ENCODE results near the gene PALD1. TPM values are rescaled to one million over a fixed set of nuclear protein-coding genes. Genes with fewer than 3 reads are reported as not detected.
A peak's percentile ranks its signal among the peaks of the same experiment; 100 is the strongest.

The PALD1 gene
- total RNA-seq, 3 donors from 2014 or later (not counting 1 experiment from before 2014, with no cell fraction given), result 0.21 TPM; not detected in 2

GRCh38 chr10:70564901-70565351, 86.4 kb downstream of the PALD1 start:
- no peak overlapping the region for H3K27ac ChIP-seq (ENCODE audit: low read length)
- TF ChIP-seq, protein P1, sequence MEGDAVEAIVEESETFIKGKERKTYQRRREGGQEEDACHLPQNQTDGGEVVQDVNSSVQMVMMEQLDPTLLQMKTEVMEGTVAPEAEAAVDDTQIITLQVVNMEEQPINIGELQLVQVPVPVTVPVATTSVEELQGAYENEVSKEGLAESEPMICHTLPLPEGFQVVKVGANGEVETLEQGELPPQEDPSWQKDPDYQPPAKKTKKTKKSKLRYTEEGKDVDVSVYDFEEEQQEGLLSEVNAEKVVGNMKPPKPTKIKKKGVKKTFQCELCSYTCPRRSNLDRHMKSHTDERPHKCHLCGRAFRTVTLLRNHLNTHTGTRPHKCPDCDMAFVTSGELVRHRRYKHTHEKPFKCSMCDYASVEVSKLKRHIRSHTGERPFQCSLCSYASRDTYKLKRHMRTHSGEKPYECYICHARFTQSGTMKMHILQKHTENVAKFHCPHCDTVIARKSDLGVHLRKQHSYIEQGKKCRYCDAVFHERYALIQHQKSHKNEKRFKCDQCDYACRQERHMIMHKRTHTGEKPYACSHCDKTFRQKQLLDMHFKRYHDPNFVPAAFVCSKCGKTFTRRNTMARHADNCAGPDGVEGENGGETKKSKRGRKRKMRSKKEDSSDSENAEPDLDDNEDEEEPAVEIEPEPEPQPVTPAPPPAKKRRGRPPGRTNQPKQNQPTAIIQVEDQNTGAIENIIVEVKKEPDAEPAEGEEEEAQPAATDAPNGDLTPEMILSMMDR (IDR thresholded peaks at IDR 0.05), result no peak
- H3K9me3 ChIP-seq (ENCODE audit: control insufficient read depth, insufficient read depth, low read length), result no peaks in the 10 kb centered on the region

GRCh38 chr10:70565556-70566514, 87.3 kb downstream of the PALD1 start:
- intact Hi-C loops (cut with micrococcal nuclease), result no loop called here
- Mint-ChIP-seq H3K36me3 (no peaks in the 10 kb centered on the region), H3K4me1 (peaks cover 33 to 54% of the 10 kb centered on the region in 2 donors), H3K27me3 (ENCODE audit: low read depth in 2 of 2) (no peaks in the 10 kb centered on the region), H3K27ac (peak overlapping the region in 1 of 2 donors; percentile 62), H3K4me3 (no peak overlapping the region), H3K9me3 (no peaks in the 10 kb centered on the region)
- ATAC-seq, result no peak
- peaks cover 62% of the 10 kb centered on the region for H3K4me1 ChIP-seq (ENCODE audit: control insufficient read depth, insufficient read depth, low read length)
- no peak overlapping the region for H3K27ac ChIP-seq (ENCODE audit: low read length)
- no peak overlapping the region for H3K4me3 ChIP-seq (ENCODE audit: low read length)
- TF ChIP-seq, protein P1 (IDR thresholded peaks at IDR 0.05), result no peak
- no peak for DNase-seq
- WGBS (ENCODE audit: insufficient coverage), result 79% methylated on average over 17 of the region's 18 CpGs
- no peaks in the 10 kb centered on the region for H3K36me3 ChIP-seq (ENCODE audit: control insufficient read depth, insufficient read depth, low read length)
- H3K9me3 ChIP-seq (ENCODE audit: control insufficient read depth, insufficient read depth, low read length), result no peaks in the 10 kb centered on the region
- H3K27me3 ChIP-seq (ENCODE audit: control insufficient read depth, insufficient read depth, low read length), result no peaks in the 10 kb centered on the region

More at GRCh38 chr10:70564901-70565351, 86.4 kb downstream of the PALD1 start:
- H3K27ac Mint-ChIP-seq, result peak overlapping the region in 1 of 2 donors; percentile 62
- ATAC-seq (peak; percentile 69 to 85 (median 84)), DNase-seq (peak in 1 of 2 donors; percentile 48)
- H3K36me3 ChIP-seq (ENCODE audit: control insufficient read depth, insufficient read depth, low read length), result no peaks in the 10 kb centered on the region
- H3K36me3 Mint-ChIP-seq, result no peaks in the 10 kb centered on the region
- no peaks in the 10 kb centered on the region for H3K27me3 ChIP-seq (ENCODE audit: control insufficient read depth, insufficient read depth, low read length)
- 60% methylated on average over 6 of the region's 6 CpGs for WGBS (ENCODE audit: insufficient coverage)
- H3K4me3 Mint-ChIP-seq, result no peak overlapping the region
- no peaks in the 10 kb centered on the region for H3K9me3 Mint-ChIP-seq
- intact Hi-C loops (cut with micrococcal nuclease), result no loop called here
- peaks cover 31 to 57% of the 10 kb centered on the region in 2 donors for H3K4me1 Mint-ChIP-seq
- peaks cover 66% of the 10 kb centered on the region for H3K4me1 ChIP-seq (ENCODE audit: control insufficient read depth, insufficient read depth, low read length)
- H3K4me3 ChIP-seq (ENCODE audit: low read length), result no peak overlapping the region
- H3K27me3 Mint-ChIP-seq (ENCODE audit: low read depth in 2 of 2), result no peaks in the 10 kb centered on the region

DNA sequence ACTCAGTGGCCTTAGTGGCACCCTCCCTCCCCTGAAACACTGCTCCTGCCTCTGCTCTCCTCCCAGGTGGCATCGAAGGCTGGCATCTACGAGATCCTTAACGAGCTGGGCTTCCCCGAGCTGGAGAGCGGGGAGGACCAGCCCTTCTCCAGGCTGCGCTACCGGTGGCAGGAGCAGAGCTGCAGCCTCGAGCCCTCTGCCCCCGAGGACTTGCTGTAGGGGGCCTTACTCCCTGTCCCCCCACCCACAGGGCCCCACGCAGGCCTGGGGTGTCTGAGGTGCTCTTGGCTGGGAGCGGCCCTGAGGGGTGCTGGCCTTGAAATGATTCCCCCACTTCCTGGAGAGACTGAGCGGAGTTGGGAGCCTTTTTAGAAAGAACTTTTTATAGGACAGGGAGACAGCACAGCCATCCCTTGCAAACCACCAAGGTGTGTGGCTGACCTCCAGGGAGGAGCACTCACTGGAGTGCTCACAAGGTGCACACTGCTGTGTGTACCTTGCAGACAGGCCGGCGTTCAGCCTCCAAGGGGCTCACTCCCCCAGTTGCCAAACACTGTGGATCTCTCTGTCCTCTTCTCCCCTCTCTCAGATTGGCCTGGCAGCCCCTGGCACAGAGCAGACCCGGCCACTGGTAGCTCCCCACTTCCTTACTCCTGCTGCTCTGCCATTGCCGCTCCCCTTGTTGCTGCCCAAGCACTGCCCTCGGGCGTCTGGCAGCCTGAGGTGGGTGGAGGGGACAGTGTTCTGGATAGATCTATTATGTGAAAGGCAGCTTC, 88.1 kb downstream of the PALD1 start:
- Mint-ChIP-seq H3K27me3 (ENCODE audit: low read depth in 2 of 2) (no peaks in the 10 kb centered on the region), H3K9me3 (no peaks in the 10 kb centered on the region), H3K4me1 (peaks cover 32 to 52% of the 10 kb centered on the region in 2 donors), H3K4me3 (no peak overlapping the region), H3K36me3 (no peaks in the 10 kb centered on the region), H3K27ac (no peak overlapping the region)
- TF ChIP-seq, protein P1 (IDR thresholded peaks at IDR 0.05), result no peak
- ATAC-seq (no peak), DNase-seq (no peak)
- no peaks in the 10 kb centered on the region for H3K9me3 ChIP-seq (ENCODE audit: control insufficient read depth, insufficient read depth, low read length)
- no peaks in the 10 kb centered on the region for H3K27me3 ChIP-seq (ENCODE audit: control insufficient read depth, insufficient read depth, low read length)
- H3K4me3 ChIP-seq (ENCODE audit: low read length), result no peak overlapping the region
- 81% methylated on average over 18 of the region's 18 CpGs for WGBS (ENCODE audit: insufficient coverage)
- no peak overlapping the region for H3K27ac ChIP-seq (ENCODE audit: low read length)
- peaks cover 67% of the 10 kb centered on the region for H3K4me1 ChIP-seq (ENCODE audit: control insufficient read depth, insufficient read depth, low read length)
- no peaks in the 10 kb centered on the region for H3K36me3 ChIP-seq (ENCODE audit: control insufficient read depth, insufficient read depth, low read length)
- intact Hi-C loops (cut with micrococcal nuclease), result no loop called here

Measured in natural killer cell (primary cell).